ENCODE measurements around the gene HS6ST2. TPM values are rescaled to one million over a fixed set of nuclear protein-coding genes. Genes with fewer than 3 reads are reported as not detected.

Gene HS6ST2
- total RNA-seq, 1 donor from 2014 or later: 0.24 TPM

DNA sequence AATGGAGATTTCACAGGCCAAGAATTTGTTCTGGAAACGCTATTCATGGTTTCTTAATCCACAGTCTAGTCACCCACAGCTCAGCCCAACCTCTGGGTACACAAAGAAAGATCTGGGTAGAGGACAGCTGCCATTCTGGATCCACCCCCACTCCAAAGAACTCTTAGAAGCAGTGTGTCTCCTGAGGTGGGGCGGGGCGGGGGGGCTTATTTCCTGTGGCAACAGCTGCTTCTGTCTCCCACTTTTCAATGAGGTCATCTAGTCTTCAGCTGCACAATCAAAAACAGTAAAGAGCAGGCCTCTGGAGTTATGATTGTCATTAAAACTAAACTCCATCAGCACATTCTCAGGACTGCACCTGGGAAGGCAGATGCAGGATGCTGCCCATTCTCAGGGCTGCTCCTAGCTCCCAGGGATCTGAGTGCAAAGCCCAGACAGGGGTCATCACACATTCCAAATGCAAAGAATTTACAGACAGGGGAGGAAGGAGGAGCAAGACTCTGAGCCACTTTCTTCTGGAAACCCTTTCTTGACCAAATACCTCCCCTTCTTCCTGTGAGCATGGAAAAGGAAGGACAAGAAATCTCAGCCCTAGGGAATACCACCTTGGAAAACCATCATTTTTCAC, 207.3 kb downstream of the HS6ST2 start:
- intact Hi-C loops (cut with DNase I): no loop called here

DNA sequence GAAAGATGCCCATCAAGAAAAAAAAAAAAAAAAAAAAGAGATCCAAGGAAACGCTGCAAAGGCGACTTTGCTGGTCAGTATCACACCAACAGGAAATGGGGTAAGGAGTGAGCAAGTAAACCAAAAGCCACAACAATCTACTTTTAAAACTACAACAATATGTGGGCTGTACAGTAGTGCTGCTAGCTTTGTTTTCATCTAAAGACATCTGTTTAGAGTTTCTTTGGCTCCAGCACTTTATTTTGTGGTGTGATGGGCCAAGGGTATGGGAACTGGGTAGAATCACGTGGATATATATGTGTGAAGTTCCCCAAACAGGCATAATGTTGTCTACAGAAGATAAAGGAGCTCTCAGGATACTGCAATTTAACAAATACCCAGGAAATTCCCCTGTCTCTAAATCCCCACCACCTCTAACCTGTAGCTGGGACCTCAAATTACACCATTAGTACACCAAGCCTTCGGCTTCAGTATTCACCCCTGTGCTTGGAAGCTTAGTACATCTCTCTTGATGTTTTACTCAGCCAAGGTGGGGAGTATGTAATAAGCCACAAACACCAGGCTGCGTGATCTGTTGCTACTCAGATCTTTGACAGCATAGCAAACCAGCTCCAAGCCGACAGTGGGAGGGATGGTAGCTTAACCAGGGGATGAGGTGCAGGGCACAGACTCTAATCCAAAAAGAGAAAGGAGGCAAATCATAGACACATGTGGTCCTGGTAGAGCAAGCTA, 207.9 kb downstream of the HS6ST2 start:
- DNase-seq (ENCODE audit: low spot score): no peak
- intact Hi-C loops (cut with DNase I): no loop called here

More for the DNA sequence above, 207.3 kb downstream of the HS6ST2 start:
- DNase-seq (ENCODE audit: low spot score): no peak

DNA sequence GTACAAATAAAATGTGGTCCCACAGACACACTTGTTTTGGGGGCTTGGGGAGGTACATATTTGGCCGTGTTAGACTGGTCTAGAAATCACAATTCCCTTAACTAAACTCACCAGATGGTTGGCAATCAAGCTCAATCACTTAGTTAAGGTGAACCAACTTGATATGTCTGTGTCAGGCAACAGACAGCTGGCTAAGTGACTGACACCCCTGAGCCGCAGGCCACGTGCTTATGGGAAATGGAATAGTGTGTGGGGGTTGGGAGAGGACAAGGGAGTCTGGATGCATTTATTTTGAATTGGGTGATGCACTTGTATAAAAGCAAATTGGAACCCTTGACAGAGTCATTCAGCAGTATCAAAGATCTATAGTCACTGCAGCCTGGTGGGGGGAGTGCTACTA, 209.0 kb downstream of the HS6ST2 start:
- intact Hi-C loops (cut with DNase I): no loop called here
- DNase-seq (ENCODE audit: low spot score): no peak

DNA sequence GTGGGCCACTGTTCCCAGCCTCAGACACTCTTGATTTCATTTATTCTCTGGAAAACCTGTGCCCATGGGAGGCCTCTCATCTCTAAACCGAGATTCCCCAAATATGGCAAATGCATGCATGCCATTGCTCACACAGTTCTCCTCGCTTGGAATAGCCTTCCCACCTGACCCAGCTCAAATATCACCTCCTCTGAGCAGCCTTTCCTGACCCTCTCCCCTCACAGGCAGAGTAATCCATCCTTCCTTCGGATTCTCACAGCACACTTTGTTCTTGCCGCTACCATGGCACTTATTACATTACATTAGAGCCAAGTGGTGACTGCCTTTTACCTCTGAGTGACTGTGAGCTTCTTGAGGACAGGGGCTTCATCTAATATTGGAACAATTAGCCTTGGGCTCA, 209.5 kb downstream of the HS6ST2 start:
- DNase-seq (ENCODE audit: low spot score): no peak
- intact Hi-C loops (cut with DNase I): no loop called here

DNA sequence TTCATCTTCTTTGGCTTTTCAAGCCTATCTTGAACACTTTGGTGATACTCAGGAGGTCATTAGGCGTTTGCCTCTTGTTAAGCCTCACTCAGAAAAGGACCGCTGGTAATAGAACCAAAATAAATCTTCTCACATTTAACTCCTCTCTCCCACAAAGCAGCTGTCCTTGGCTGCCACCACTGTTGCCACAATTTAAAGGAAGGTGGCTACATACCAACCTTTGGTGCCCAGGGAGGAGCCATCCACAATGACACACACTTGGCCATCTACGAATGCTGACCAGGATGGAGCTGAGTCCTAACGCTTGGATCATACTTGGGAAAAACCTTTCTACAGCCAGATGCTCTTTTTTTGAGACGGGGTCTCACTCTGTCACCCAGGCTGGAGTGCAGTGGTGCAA, 210.2 kb downstream of the HS6ST2 start:
- intact Hi-C loops (cut with DNase I): no loop called here

DNA sequence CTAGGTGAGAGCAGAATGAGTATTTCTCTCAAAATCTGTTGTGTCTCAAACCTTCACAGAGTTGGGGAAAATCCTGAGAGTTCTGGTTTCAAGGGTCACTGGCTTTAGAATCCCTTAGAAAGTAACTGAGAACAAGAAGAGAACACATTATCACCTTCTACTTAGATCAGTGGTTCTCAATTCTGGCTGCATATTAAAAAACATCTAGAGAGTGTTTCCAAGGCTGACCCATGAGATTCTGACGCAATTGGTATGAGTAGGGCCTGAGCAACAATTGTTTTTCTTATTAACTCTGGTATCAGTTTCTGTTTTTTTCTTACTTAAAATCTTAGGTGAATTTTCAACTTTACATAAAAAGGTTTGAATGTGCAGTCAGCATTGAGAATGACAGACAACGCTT, 212.8 kb downstream of the HS6ST2 start:
- no peak for DNase-seq (ENCODE audit: low spot score)
- intact Hi-C loops (cut with DNase I): no loop called here

More for the DNA sequence above, 210.2 kb downstream of the HS6ST2 start:
- no peak for DNase-seq (ENCODE audit: low spot score)

DNA sequence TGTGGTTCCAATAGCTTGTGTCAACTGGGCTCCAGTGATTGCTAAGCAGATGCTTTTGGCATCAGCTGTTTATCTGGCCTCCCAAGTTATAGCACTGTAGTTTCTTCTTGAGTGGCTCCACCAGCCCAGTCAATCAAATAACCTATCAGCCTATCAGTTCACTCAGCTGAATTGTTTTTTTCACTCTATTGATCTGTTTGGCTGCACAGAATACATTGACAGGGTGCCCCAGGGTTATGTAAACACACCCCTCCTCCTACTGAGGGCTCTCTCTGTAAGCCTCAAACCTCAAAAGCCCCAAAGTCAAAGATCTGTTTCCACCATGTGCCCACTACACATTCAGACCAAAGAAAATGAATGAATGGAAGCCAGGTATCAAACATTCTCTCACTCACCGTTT, 214.0 kb downstream of the HS6ST2 start:
- no peak for DNase-seq (ENCODE audit: low spot score)
- intact Hi-C loops (cut with DNase I): loop anchor here (5.0 kb wide), 1 partner anchor 223 kb away; no protein-coding TSS in a partner anchor

DNA sequence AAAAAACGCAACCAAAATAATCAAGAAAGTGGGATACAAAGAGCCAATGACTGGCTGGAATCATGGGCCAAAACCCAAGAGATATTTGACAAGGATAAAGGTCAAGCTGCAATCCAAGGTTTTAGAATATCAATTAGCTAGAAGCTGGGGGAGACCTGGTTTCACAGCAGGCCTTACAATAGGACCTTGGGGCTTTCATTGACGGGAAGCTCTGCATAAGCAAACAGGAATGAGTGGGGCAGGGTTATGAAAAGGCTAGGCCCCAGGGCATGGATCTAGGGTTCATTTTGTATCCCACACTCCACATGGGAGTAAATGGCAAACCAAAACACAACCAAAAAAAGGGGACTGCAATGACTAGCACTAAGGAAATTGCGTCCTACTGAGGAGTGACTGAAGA, 215.3 kb downstream of the HS6ST2 start:
- intact Hi-C loops (cut with DNase I): loop anchor here (5.0 kb wide), 1 partner anchor 224 kb away; no protein-coding TSS in a partner anchor
- DNase-seq (ENCODE audit: low spot score): no peak

DNA sequence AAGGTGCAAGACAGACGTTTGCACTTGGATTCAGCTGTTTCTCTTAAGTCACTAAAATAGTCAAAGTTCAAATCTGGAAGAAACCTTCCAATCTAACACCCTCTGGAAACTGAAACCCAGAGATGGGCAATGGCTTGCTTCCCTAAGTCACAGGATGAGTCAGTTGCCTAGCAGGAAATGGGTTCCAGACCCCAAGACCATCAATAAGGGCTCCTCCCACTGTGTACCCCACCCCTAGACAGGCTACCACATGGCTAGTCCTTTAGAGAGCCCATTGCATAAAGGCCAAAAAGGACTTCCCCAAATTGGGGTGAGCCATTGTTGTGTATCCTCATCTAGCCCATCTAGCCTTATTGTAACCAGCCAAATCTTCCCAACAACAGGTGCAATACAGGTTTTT, 216.2 kb downstream of the HS6ST2 start:
- no peak for DNase-seq (ENCODE audit: low spot score)
- intact Hi-C loops (cut with DNase I): loop anchor here (5.0 kb wide), 1 partner anchor 225 kb away; no protein-coding TSS in a partner anchor

DNA sequence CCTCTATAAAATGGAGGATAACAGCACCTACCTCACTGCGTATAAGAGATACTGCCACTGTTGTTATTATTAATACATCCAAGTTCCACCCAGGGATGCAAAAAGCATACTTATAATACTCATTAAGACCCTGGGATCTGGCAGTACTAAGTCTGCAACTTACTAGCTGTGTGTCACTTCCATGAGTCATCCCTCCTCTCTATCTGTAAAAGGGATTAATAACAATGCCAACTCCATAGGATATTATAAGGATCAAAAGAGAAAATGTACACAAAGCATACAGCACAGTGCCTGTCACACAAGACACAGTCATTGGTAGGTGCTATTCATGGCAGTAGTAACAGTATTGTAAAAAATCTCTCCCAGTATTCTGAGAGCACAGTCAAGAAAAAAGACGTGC, 216.7 kb downstream of the HS6ST2 start:
- intact Hi-C loops (cut with DNase I): loop anchor here (5.0 kb wide), 1 partner anchor 226 kb away; no protein-coding TSS in a partner anchor
- no peak for DNase-seq (ENCODE audit: low spot score)

DNA sequence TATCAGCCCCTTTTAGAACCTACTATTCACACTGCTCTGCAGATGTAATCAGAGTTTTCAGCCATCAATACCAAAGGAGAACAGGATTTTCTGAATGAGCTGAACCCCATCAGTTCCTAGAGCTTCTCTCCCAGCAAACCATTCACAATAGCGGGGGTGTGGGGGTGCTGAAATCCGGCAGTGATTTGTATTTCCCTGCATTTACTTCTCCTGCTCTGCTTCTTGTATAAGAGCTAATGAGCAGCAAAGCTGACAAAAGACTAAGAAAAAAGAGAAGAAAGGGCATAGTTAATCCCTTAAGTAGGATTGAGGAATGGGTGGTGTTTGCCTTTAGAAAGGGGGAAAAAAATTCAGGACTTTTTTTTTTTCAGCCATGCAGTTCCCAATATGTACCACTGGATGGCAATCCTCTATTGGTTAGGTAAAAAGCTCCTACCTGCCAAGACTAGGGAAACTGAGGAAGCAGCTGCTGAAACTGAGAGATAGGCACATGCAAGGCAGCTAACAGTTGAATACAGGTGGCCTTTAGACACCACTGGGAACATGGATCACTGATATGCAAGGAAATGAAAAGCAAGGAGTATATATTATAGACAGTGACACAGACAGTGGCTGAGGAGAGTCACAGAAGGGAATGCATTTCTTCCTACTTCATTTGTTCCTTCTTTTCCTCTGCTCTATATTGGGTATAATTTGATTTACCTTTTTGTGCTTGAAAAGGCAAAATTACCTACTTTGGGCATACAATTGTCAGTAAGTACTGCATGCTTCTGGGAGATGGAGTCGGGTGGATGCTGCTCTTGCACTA, 217.9 kb downstream of the HS6ST2 start:
- intact Hi-C loops (cut with DNase I): loop anchor here (5.0 kb wide), 1 partner anchor 227 kb away; no protein-coding TSS in a partner anchor
- no peak for DNase-seq (ENCODE audit: low spot score)

DNA sequence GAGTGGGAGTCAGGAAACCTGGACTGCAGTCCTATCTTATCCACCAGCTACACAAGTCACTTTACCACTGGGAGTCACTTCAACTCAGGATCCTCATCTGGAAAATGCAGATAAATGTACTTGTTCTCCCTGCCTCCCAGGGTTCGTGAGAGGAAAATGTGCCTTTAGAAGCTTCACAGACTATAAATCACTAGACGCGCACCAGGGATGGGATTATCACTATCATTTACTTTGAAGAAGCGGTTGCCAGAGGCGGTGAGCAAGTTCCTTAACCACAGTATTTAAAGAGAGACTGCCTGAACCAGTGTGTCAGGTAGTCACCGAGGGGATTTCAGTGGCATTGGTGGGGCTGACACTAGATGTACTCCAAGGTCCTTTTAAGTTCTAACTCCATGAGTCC, 219.5 kb downstream of the HS6ST2 start:
- intact Hi-C loops (cut with DNase I): no loop called here
- no peak for DNase-seq (ENCODE audit: low spot score)

DNA sequence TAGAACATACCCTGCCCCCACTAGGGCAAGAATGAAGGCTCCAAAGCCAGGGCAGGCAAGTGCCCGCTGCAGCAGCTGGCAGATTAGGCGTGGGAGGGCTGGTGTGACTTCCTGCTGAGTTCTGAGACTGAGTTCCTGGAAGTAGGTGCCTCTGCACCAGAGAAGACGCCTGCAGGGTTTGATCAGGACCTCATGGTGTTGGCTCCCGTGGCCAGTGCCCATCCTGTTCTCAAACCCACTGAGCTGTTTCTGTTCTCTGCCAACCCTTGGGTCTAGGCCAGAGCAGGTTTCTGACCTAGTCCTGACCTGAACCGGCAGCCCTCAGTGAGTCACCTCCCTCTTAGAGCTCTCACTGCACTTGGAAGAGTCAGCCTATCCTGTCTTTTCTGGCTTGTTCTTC, 220.7 kb downstream of the HS6ST2 start:
- intact Hi-C loops (cut with DNase I): no loop called here

DNA sequence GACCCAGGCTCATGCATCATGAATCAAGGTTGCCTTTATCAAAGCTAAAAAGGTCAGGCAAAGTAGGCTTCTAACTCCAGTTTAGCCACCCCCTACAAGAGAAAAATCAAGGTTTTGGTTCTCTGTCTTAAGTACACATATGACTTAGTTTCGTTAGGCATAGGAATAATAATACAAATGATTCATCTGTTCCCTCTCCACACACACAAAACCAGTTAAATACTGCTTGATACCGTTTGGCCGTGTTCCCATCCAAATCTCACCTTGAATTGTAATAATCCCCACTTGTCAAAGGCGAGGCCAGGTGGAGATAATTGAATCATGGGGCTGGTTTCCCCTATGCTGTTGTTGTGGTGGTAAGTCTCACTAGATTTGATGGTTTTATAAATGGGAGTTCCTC, 226.2 kb downstream of the HS6ST2 start:
- intact Hi-C loops (cut with DNase I): no loop called here
- no peak for DNase-seq (ENCODE audit: low spot score)

More for the DNA sequence above, 220.7 kb downstream of the HS6ST2 start:
- no peak for DNase-seq (ENCODE audit: low spot score)

DNA sequence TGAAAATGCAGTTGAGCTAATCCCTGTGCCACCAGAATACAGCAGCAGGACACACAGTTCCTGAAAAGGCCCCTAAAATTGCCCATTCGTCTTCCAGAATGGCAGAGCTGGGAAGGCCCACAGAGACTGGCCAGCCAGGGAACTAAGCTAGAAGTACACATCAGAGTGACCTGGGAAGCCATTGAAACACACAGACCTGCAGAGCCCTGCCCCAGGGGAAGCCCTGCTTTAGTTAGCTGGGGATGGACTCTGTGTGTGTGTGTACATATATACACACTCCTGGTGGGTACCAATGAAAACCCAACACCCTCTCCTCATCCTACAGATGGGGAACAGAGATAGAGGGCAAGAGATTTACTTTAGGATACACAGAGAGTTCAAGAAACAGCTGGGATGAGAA, 227.7 kb downstream of the HS6ST2 start:
- DNase-seq (ENCODE audit: low spot score): no peak
- intact Hi-C loops (cut with DNase I): no loop called here

DNA sequence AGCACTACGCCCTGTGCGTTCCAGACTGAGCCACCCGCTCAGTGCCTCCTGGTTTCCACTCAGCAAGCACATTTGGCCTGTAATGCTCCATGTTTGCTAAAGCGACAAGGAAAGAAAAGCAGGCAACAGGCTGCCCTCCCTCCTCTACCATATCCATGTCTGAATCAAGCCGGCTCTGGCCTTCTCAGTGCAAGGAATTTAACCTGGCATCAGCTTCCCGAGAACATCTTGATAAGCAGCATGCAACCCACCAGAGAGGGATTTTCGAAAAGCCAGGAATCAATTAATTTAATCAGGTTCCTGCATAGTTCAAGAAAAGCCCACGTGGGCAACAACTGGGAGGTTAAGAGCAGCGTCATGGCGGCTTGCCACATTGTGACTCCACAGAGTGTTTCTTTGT, 228.2 kb downstream of the HS6ST2 start:
- no peak for DNase-seq (ENCODE audit: low spot score)
- intact Hi-C loops (cut with DNase I): no loop called here

DNA sequence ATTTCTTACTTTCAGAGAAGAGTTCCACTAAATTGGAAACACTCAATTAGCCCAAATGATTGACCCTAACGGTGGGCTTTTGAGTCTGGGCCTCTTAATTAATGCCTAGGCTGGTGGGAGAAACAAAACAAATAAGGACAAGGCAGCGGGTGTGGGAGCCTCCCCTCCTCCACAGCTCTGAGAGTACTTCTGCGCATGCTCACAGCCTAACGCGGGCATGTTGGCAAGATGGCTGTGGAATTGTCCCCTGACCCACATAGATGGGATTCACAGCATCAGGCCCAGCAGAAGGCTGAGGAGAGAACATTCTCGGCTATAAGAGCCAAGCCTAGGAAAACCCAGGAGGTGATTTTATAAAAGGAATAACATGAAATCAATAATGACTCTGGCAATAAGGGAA, 230.1 kb downstream of the HS6ST2 start:
- DNase-seq (ENCODE audit: low spot score): no peak
- intact Hi-C loops (cut with DNase I): no loop called here

DNA sequence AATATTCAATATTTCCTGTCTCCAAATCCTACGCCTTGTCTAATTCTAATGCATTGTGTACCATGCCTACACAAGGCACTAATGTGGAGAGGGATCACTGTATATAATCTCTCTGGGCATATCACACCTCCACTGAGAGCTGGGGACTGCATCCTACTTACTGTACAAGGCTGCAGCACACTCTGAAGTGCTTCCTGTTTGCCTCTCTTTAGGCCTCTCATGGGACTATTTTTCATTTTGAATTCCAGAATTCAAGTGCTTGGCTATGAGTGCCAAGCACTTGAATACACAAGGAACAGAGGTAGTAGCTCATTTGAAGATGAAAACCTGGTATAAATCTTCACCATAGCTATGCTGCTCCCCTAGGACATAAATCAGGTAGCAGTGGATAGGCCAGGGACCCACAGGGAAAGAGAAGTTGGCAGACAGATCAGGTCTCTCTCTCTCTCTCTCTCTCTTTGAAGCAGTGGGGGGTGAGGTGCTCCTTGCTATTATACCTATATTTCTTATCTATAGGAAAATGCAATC, 239.9 kb downstream of the HS6ST2 start:
- DNase-seq (ENCODE audit: low spot score): no peak
- intact Hi-C loops (cut with DNase I): no loop called here

DNA sequence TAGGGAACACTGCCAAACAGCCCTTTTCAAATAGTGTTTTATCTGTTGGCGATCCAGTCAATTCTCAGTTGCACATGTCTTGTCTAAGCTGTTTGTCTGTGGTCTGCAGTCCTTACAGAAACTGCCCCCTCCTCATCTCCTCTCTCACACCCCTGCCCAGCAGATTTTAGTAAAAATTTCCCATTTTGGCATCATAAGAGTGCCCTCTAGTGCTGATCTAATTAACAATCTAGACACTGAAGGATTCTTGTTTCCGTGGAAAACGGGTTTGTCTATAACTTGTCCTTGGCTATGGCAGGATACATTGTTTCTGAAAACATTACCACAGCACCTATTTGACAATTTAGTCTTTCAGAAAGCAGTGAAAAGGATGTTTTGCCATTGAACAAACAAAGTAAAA, 242.4 kb downstream of the HS6ST2 start:
- intact Hi-C loops (cut with DNase I): no loop called here
- DNase-seq (ENCODE audit: low spot score): no peak

DNA sequence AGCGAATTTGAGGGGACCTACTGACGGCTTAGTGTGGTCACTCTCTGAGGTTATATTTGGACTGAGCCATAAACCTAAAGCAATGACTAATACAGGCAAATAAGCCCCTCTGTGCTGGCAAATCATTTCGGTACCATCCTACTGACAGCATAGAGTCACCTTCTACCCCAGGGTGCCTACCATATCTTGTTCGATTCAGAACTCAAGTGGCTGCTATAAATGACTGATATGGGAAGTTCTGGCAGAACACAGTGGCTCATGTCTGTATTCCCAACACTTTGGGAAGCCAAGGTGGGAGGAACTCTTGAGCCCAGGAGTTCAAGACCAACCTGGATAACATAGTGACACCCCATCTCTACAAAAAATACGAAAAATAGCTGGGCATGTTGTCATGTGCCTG, 243.5 kb downstream of the HS6ST2 start:
- intact Hi-C loops (cut with DNase I): no loop called here
- no peak for DNase-seq (ENCODE audit: low spot score)

All from cardiac septum (tissue), 1 donor.